ENCODE data around the gene TINAG.

Gene TINAG

DNA sequence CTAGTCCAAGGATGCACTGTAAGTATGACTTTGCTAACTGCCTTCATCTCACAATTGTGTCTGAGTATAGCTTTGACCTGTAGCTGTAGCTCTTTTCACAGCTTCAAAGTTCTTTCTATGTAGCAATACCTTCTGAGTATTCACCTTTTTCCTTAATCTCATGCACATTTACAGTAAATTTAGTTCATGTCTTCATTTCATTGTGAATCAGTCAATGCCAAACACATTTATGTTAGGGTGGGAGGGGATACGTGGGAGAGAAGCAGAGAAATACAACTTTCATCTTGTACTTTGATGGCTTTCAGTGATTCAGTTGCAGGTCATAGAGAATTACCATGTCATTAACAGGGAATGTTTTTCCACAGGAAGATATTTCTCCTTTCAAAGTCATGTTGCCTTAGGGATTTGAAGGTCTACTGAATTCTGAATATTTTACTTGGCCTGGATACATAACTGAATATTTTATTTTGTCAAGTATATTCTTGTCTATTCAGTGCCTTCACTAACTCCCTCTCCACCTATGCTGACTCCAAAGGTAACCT lies 119.2 kb downstream of the TINAG start:
- no peak for DNase-seq (ENCODE audit: low read depth in 2 of 2)

DNA sequence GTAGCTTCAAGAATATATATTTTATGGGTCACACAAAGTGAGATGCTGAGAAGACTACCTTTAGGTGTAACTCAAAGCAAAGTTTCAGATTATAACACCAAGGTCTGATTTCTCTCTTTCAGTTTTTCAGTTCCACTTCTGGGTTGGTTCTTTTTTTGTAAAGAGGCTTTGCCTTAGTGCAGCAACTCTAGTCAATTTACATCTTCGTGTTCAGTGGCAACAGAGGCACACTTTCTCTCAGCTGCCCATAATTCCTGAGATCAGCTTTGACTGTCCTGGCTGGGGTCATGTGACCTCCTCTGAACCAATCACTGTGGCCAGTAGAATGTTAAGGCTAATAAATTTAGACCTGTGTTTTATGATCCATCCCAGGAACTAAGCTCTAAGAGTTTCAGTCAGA lies 120.2 kb downstream of the TINAG start:
- no peak for DNase-seq (ENCODE audit: low read depth in 2 of 2)

DNA sequence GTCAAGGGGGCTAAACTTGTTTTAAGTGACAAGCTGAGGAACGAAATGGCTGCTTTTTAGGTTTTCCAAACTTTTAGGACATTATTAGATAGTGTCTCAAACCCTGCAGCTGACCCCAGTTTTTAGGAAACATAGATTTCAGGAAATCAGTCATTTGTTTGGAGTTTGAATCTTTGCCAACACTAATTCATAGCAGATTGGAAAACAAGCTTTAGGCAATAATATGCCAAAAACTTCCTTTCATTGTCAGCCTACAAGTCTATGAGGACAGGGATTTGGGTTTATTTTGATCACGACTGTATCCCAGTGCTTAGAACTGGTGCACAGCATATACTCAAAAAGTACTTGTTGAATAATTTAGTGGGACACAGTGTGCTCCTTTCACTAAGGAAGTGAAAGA lies 123.2 kb downstream of the TINAG start:
- DNase-seq (ENCODE audit: low read depth in 2 of 2), result peak; percentile 37 to 50
